IPS DF 6.9 (cell line): Measurements from ENCODE around the gene HNRNPL.
"Not testable (repeated sequence)": the region's sequence is repeated elsewhere in the genome, so short reads cannot be mapped to it uniquely, and the experiment has no call there.

Experiments
- DNase-seq: peaks from one replicate; pipeline ENCODE4 v3.0.0-alpha.2; 2013; ENCODE audit warnings: low read depth, low spot score
- H3K27ac ChIP-seq: one replicate; pipeline ENCODE4 v1.5.1; 2013; ENCODE audit warnings: low read length, control low read depth
- H3K27me3 ChIP-seq: 2 replicates; pipeline ENCODE4 v1.6.1; 2013; ENCODE audit warnings: mild to moderate bottlenecking, low read length; ENCODE audit not compliant: control insufficient read depth, insufficient read depth
- H3K36me3 ChIP-seq: 2 replicates; pipeline ENCODE4 v1.6.1; 2013; ENCODE audit warnings: low read length; ENCODE audit not compliant: control insufficient read depth, insufficient read depth
- H3K4me1 ChIP-seq: 2 replicates; pipeline ENCODE4 v1.6.1; 2013; ENCODE audit warnings: low read length; ENCODE audit not compliant: control insufficient read depth, insufficient read depth
- H3K4me3 ChIP-seq: 2 replicates; pipeline ENCODE4 v1.5.1; 2013; ENCODE audit warnings: mild to moderate bottlenecking, low read length
- H3K9me3 ChIP-seq: 2 replicates; pipeline ENCODE4 v1.6.1; 2013; ENCODE audit warnings: low read length, inconsistent platforms; ENCODE audit not compliant: control insufficient read depth, insufficient read depth
- WGBS: extraction: QIAGEN DNeasy Blood & Tissue Kit; methylation state at CpG from one replicate; pipeline ENCODE4 v1.1.7; 2013; ENCODE audit warnings: mixed read lengths, missing lambda C conversion rate; ENCODE audit not compliant: insufficient read length, insufficient coverage; 5-methylcytosine and 5-hydroxymethylcytosine counted together

The HNRNPL gene

GRCh38 chr19:38809592-38810252, 40.1 kb downstream of the HNRNPL start:
- Histone ChIP-seq H3K9me3 (no peaks in the 10 kb centered on the region), H3K27me3 (no peaks in the 10 kb centered on the region), H3K27ac (no peak overlapping the region), H3K4me1 (no peaks in the 10 kb centered on the region), H3K4me3 (no peak overlapping the region), H3K36me3 (no peaks in the 10 kb centered on the region)
- DNase-seq, result no peak
- WGBS, result no CpG with 5 or more reads among the region's 8 CpGs

- no peak overlapping the region for H3K4me3 ChIP-seq
- no peaks in the 10 kb centered on the region for H3K36me3 ChIP-seq
- H3K9me3 ChIP-seq, result no peaks in the 10 kb centered on the region
- WGBS, result no CpG with 5 or more reads among the region's 17 CpGs
- no peaks in the 10 kb centered on the region for H3K27me3 ChIP-seq
- DNase-seq, result no peak
- no peak overlapping the region for H3K27ac ChIP-seq
- no peaks in the 10 kb centered on the region for H3K4me1 ChIP-seq
Measured at GRCh38 chr19:38808741-38809140, 41.0 kb downstream of the HNRNPL start.

DNA sequence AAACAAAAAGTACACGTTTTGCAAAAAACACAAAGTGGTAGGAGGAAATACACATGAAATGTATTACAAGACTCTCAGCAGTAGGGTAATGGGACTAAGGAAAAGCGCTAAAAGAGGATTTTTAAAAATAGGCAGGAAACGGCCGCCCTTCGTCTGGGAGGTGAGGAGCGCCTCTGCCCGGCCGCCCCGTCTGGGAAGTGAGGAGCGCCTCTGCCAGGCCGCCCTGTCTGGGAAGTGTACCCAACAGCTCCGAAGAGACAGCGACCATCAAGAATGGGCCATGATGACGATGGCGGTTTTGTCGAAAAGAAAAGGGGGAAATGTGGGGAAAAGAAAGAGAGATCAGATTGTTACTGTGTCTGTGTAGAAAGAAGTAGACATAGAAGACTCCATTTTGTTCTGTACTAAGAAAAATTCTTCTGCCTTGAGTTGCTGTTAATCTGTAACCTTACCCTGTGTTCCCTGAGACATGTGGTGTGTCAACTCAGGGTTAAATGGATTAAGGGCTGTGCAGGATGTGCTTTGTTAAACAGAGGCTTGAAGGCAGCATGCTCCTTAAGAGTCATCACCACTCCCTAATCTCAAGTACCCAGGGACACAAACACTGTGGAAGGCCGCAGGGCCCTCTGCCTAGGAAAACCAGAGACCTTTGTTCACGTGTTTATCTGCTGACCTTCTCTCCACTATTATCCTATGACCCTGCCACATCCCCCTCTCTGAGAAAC, 42.2 kb downstream of the HNRNPL start:
- H3K4me1 ChIP-seq, H3K27ac ChIP-seq, H3K27me3 ChIP-seq, H3K4me3 ChIP-seq, H3K9me3 ChIP-seq, DNase-seq, H3K36me3 ChIP-seq: not testable (repeated sequence)
- WGBS, result no CpG with 5 or more reads among the region's 18 CpGs

GRCh38 chr19:38806371-38806770, 43.4 kb downstream of the HNRNPL start:
- DNase-seq, result no peak
- no CpG with 5 or more reads among the region's 6 CpGs for WGBS
- H3K4me3 ChIP-seq, result no peak overlapping the region
- no peaks in the 10 kb centered on the region for H3K4me1 ChIP-seq
- no peaks in the 10 kb centered on the region for H3K36me3 ChIP-seq
- no peaks in the 10 kb centered on the region for H3K9me3 ChIP-seq
- no peaks in the 10 kb centered on the region for H3K27me3 ChIP-seq
- no peak overlapping the region for H3K27ac ChIP-seq

GRCh38 chr19:38805180-38805579, 44.6 kb downstream of the HNRNPL start:
- H3K9me3 ChIP-seq, result no peaks in the 10 kb centered on the region
- H3K27ac ChIP-seq, result no peak overlapping the region
- WGBS, result no CpG with 5 or more reads among the region's 1 CpG

GRCh38 chr19:38803543-38803942, 46.2 kb downstream of the HNRNPL start:
- Histone ChIP-seq H3K4me3 (no peak overlapping the region), H3K4me1 (no peaks in the 10 kb centered on the region), H3K9me3 (no peaks in the 10 kb centered on the region), H3K27me3 (no peaks in the 10 kb centered on the region), H3K36me3 (no peaks in the 10 kb centered on the region), H3K27ac (no peak overlapping the region)
- no CpG with 5 or more reads among the region's 10 CpGs for WGBS
- DNase-seq, result no peak

More at GRCh38 chr19:38805180-38805579, 44.6 kb downstream of the HNRNPL start:
- Histone ChIP-seq H3K4me1 (no peaks in the 10 kb centered on the region), H3K4me3 (no peak overlapping the region), H3K36me3 (no peaks in the 10 kb centered on the region), H3K27me3 (no peaks in the 10 kb centered on the region)
- no peak for DNase-seq

DNA sequence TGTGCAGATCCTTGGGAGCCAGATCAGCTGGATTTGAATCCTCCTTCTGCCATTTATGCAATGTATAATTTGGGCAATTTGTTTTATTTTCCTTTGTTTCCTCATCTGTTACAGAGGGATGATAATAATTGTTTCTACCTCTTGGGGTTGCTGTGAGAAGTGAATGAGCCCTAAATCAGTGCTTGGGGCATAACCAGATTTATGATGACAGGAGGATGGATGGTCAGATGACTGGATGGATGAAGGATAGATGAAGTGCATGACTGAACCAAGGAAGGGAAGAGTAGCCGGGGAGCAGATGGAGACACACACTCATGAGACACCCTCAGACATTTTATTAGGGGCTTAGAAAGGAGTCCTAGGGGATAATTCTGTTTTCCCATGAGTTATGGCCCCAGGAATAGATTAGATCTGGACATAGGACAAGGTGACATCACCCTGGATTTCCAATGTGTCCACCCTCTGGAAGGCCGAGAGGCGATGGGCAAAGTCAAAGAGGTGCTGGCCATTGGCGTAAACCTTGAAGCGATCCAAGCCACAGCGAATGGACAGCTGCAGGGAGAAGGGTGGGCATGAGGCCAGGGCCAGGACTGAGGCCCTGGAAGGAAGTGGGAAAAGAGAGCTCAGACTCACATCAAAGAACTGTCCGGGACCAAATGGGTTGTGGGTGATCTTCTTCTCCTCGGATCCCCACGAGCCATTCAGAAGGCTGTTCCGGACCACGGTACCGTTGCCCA, 48.3 kb downstream of the HNRNPL start:
- Histone ChIP-seq H3K27me3 (no peaks in the 10 kb centered on the region), H3K36me3 (no peaks in the 10 kb centered on the region), H3K4me3 (no peak overlapping the region), H3K27ac (no peak overlapping the region), H3K4me1 (no peaks in the 10 kb centered on the region), H3K9me3 (no peaks in the 10 kb centered on the region)
- WGBS, result no CpG with 5 or more reads among the region's 12 CpGs
- DNase-seq, result no peak

DNA sequence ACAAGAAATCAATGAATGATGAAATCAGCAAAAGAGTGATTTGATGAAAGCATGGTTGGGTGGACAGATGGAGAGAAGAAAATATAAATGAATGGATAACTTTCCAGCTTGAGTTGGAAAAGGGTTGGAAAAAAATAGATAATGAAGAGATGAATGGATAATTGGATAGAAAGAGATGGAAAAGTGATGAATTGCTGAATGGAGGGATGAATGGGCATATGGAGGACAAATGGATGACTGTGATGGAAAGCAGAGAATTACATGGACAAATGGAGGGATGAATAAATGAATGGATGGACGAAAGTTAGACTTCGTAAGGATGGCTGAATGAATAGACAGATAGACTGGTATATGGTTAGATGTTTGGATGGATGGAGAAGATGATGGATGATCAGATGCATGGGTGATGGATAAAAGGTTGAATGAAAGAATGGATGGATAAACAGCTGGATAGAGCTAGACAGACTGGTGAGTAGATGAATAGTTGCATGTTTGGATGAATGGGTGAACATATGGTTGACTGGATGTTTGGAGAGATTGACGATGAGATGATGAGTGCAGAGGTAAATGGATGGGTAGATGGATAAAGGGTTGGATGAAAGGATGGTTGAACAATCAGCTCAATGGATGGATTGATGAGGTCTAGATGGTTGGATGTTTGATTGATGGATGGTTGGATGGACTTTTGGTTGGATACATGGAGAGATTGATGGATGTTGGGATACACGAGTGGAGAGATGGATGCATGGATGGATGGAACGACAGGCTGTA, 49.0 kb downstream of the HNRNPL start:
- no peak overlapping the region for H3K4me3 ChIP-seq
- no peaks in the 10 kb centered on the region for H3K4me1 ChIP-seq
- no peaks in the 10 kb centered on the region for H3K36me3 ChIP-seq
- H3K9me3 ChIP-seq, result no peaks in the 10 kb centered on the region
- H3K27ac ChIP-seq, result no peak overlapping the region
- H3K27me3 ChIP-seq, result no peaks in the 10 kb centered on the region
- WGBS, result 100% methylated on average over 4 of the region's 5 CpGs
- DNase-seq, result no peak

GRCh38 chr19:38799104-38799503, 50.7 kb downstream of the HNRNPL start:
- WGBS, result no CpG with 5 or more reads among the region's 10 CpGs
- DNase-seq, result no peak

DNA sequence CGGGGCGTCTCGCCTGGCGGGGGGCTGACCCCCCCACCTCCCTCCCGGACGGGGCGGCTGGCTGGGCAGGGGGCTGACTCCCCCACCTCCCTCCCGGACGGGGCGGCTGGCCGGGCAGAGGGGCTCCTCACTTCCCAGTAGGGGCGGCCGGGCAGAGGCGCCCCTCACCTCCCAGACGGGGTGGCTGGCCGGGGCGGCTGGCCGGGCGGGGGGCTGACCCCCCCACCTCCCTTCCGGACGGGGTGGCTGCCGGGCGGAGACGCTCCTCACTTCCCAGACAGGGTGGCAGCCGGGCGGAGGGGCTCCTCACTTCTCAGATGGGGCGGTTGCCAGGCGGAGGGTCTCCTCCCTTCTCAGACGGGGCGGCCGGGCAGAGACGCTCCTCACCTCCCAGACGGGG, 52.0 kb downstream of the HNRNPL start:
- H3K27me3 ChIP-seq, H3K4me3 ChIP-seq, H3K4me1 ChIP-seq, H3K27ac ChIP-seq, H3K36me3 ChIP-seq, H3K9me3 ChIP-seq, DNase-seq: not testable (repeated sequence)
- no CpG with 5 or more reads among the region's 33 CpGs for WGBS

More at GRCh38 chr19:38799104-38799503, 50.7 kb downstream of the HNRNPL start:
- no peak overlapping the region for H3K27ac ChIP-seq
- H3K27me3 ChIP-seq, result no peaks in the 10 kb centered on the region
- H3K9me3 ChIP-seq, result no peaks in the 10 kb centered on the region
- H3K36me3 ChIP-seq, result no peaks in the 10 kb centered on the region
- H3K4me3 ChIP-seq, result no peak overlapping the region
- no peaks in the 10 kb centered on the region for H3K4me1 ChIP-seq
